Eye (tissue), 1 donor: ENCODE results near the gene CTPS1.

ENCODE experiments used
- DNase-seq: peaks from one replicate; pipeline ENCODE4 v3.0.0-alpha.2; 2015

CTPS1 gene

GRCh38 chr1:40979241-40980067, at the start of gene CTPS1:
Gene CTPS1, plus strand, starts transcription at chr1:40979696. Its CDS starts 3,595 bp downstream, at chr1:40983291.
- DNase-seq, result peak; percentile 98

- DNase-seq, result no peak
These were observed 49.1 kb upstream of the CTPS1 start for GRCh38 chr1:40930174-40930964.

GRCh38 chr1:40931601-40932000, 47.9 kb upstream of the CTPS1 start:
- DNase-seq, result no peak

- DNase-seq, result no peak
These were observed 47.5 kb upstream of the CTPS1 start for GRCh38 chr1:40932006-40932405.

GRCh38 chr1:40936931-40937339, 42.6 kb upstream of the CTPS1 start:
- peak; percentile 51 for DNase-seq

DNA sequence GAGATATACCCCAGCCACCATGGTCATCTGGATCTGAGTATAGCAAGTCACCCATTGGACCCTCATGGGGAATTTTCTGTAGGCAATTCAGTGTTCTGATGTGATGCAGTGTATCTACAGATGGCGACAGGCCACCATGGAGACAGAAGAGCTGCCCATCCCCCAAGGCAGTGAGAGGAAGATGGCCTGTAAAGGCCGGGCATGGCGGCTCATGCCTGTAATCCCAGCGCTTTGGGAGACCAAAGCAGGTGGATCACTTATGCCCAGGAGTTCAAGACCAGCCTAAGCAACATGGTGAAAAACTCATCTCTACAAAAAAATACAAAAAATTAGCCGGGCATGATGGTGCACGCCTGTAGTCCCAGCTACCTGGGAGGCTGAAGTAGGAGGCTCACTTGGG, 41.1 kb upstream of the CTPS1 start:
- DNase-seq, result no peak

- DNase-seq, result no peak
These were observed 40.0 kb upstream of the CTPS1 start for GRCh38 chr1:40939320-40940059.

DNA sequence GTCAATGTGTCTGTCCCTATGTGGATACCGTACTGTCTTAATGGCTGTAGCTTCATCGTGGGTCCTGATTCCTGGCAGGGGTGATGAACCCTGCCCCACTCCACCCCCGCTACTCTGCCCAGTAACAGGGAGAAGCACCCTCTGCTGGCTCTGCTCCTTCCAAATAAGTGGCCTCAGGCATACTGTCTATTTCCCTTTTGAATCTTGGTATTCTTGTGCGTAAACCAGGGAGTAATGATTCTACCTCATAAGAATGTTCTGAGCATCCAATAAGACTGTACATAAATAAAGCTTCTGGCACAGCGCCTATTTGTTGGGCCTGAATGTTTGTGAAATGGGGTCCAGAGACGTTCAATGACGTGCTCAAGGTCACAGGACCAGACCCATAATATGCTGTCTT, 35.2 kb upstream of the CTPS1 start:
- DNase-seq, result no peak

DNA sequence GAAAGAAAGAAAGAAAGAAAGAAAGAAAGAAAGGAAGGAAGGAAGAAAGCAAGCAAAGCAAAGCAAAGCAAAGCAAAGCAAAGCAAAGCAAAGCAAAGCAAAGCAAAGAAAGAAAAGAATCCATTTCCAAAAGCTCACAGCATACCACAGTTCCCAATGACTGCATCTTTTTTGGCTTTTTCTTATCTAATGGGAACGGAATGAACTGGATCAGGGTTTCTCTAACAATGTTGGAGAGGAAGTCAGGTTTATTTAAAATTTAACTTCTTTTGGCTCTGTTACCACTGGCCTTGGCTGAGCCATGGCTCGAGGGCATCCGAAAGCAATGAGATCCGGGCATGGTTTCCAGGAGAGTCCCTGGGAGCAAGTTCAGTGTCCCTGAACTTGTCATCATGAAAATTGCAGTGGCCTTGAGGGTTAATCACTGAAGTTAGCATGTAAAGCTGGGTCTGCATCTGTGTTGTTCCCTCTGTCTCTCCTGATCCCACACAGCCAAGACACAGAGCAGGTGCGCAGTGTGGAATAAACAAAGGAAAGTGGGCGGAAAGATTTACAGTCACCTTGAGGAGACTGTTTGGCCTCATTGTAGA, 34.6 kb upstream of the CTPS1 start:
- DNase-seq, result no peak

DNA sequence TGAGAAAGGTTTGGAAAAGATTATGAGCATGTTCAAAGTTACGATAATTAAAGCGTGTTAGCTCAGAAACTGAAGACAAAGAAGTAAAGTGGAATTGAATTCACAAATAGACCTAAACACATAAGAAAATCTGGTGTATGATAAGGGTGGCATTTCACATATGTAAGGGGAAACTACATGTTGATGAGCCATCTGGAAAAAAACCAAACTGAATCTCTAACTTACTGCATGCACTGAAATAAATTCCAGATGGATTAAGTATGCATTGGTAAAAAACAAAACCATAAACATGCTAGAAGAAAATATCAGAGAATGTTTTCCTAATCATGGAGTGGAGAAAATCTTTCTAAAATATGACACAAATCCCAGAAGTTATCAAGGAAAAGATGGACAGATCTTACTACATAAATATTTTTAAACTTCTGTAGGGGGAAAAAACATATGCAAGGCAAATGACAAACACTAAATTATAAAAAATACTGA, 34.0 kb upstream of the CTPS1 start:
- no peak for DNase-seq

- DNase-seq, result peak; percentile 72
These were observed 30.6 kb upstream of the CTPS1 start for GRCh38 chr1:40948741-40949443.

- DNase-seq, result no peak
These were observed 29.9 kb upstream of the CTPS1 start for GRCh38 chr1:40949563-40949962.

- peak; percentile 84 for DNase-seq
These were observed 27.4 kb upstream of the CTPS1 start for GRCh38 chr1:40951943-40952743.

GRCh38 chr1:40952744-40953315, 26.7 kb upstream of the CTPS1 start:
- DNase-seq, result no peak

DNA sequence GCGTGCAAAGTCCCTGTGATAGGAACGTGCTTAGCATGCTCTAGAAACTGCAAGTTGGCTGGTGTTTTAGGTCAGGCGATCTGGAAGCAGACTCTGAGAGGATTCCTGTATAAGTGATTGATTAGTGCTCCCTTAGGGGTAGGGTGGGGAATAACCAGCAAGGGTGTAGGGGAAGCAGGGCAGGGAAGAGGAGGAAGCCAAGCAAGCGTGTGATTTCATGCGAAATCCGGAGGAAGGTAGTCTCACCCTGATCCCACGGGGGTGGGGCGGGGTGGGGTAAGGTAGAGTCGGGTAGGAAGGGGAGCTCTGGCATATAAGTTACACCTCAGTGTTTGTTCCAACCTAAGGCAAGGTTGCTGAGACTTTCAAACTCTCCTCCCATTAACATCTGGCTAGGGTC, 24.9 kb upstream of the CTPS1 start:
- DNase-seq, result no peak

DNA sequence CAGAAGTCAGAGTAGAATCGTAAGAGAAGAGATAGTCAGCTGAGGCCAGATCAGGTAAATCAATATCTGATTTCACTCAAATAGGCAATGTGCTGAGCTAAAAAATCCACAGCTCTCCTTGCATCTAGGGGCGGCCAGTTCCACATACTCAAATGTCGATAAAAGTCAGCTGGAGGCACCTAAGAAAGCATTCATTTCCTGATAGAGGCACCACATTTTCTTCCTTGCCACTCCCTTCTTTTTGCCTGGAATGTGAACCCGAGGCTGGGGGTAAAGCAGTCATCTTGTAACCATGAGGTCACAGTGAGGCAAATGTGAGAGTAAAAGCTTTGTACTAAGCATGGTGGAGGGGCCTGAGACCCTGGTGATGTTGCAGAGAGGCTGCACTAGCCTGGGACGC, 24.2 kb upstream of the CTPS1 start:
- DNase-seq, result no peak

GRCh38 chr1:40956407-40956806, 23.1 kb upstream of the CTPS1 start:
- no peak for DNase-seq

- DNase-seq, result no peak
These were observed 21.3 kb upstream of the CTPS1 start for GRCh38 chr1:40958210-40958609.

- DNase-seq, result no peak
These were observed 14.0 kb upstream of the CTPS1 start for GRCh38 chr1:40965531-40965930.

- no peak for DNase-seq
These were observed 13.1 kb upstream of the CTPS1 start for GRCh38 chr1:40966417-40966816.

DNA sequence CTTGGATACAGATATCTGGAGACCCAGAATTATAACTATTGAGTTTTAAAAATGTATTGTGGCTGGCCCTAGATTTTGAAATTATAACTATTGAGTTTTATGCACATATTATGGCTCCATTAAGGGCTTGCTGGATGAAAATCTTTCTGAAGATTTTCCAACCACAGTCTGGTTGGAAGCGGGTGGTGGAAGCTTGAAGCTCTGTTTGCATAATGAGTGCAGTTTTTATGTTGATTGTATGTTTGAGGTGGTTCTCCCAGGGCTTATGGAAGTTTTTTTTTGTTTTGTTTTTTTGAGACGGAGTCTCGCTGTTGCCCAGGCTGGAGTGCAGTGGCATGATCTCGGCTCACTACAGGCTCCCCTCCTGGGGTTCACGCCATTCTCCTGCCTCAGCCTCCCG, 10.1 kb upstream of the CTPS1 start:
- DNase-seq, result no peak
